Measurements from ENCODE around the gene RAPH1. TPM values are rescaled to one million over a fixed set of nuclear protein-coding genes. Genes with fewer than 3 reads are reported as not detected.

The RAPH1 gene
- total RNA-seq, 1 donor, result 2.8 TPM

DNA sequence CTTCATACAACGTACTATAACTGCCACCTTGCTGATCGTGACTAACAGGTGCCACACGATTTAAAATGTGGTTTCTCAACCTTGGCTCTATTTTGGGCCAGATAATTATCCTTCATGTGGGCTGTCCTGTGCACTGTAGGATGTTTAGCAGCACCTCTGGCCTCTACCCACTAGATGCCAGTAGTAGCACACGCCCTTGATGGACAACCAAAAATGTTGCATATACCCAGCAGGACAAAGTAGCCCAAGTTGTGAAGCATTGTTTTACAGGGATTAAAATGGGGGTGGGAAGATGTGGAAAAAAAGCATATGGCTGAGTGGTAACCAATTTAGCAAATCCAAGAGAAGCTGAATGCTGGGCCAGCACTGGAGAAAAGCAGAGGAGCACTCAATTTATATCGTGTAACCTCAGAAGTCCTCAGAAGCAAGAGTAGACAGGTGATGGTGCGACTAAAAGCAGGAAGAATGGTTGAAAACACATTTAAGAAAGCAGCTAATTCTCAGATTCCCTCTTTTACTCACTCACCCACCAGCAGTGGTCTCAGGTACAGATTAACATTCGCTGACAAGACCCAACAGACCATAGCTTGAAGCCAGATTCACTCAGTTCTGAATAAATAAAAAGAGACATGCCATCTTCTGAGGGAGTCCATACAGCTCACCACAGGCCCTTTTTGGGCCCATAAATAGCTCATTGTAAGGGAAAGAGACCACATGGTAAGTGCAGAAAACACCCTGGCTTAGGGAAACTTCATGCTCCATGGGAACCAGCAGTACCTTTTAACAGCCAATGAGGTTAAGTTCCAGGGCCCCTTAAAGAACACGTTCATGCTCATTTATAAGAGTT is 50.6 kb downstream of the RAPH1 start:
- Histone ChIP-seq H3K4me3 (ENCODE audit: low read length) (no peak overlapping the region), H3K9me3 (ENCODE audit: low read depth, low read length) (no peaks in the 10 kb centered on the region), H3K27me3 (ENCODE audit: insufficient read depth, low read length) (no peaks in the 10 kb centered on the region), H3K4me1 (ENCODE audit: insufficient read depth, low read length) (no peaks in the 10 kb centered on the region)

DNA sequence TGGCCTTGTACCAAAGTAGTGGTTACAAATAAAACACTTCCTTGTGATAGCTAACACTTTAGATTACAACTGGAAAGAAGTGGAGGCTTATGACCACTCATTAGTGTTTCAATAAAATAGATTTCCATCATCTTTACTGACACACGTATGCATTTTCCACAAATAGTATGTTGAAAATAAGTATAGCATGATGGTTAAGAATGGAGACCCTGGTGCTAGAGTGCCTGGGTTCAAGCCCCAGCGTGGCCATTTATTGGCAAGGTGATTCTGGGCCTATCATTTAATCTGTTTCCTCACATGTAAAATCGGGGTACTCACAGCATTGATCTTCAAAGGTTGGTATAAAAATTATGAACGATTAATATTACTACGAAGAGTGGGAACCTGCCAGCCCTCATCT is 54.5 kb downstream of the RAPH1 start:
- no peak overlapping the region for H3K4me3 ChIP-seq (ENCODE audit: low read length)
- H3K9me3 ChIP-seq (ENCODE audit: low read depth, low read length), result no peaks in the 10 kb centered on the region
- no peaks in the 10 kb centered on the region for H3K27me3 ChIP-seq (ENCODE audit: insufficient read depth, low read length)
- H3K4me1 ChIP-seq (ENCODE audit: insufficient read depth, low read length), result no peaks in the 10 kb centered on the region

DNA sequence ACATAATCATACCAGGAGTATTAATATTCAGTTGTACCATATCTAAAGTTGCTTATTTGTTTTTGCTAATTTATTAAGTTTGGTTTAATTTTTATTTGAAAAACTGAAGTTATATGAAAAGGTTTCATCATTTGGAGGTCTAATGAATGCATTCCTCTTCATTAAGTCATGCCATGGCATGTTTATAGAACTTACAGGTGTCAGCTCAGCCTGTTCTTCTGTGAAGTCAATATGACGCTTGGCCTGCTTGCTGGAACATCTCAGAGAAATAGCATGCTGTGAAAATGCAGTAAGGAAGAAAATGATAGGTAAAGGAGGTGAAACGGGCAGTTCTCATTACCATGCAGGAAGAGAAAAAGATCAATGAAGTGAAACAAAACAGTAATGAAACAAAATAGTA is 58.2 kb downstream of the RAPH1 start:
- no peak overlapping the region for H3K4me3 ChIP-seq (ENCODE audit: low read length)
- no peaks in the 10 kb centered on the region for H3K4me1 ChIP-seq (ENCODE audit: insufficient read depth, low read length)
- H3K27me3 ChIP-seq (ENCODE audit: insufficient read depth, low read length), result no peaks in the 10 kb centered on the region
- H3K9me3 ChIP-seq (ENCODE audit: low read depth, low read length), result no peaks in the 10 kb centered on the region

DNA sequence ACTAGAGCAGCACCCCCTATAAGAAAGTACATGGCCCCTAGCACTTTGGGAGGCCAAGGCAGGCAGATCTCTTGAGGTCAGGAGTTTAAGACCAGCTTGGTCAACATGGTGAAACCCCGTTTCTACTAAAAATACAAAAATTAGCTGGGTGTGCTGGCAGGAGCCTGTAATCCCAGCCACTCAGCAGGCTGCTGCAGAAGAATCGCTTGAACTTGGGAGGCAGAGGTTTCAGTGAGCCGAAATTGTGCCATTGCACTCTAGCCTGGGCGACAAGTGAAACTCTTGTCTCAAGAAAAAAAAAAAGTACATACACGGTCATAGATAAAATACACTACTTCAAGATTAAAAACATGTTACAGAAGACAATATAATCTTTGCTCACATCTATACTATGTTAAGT is 63.8 kb downstream of the RAPH1 start:
- Histone ChIP-seq H3K27me3 (ENCODE audit: insufficient read depth, low read length) (no peaks in the 10 kb centered on the region), H3K4me1 (ENCODE audit: insufficient read depth, low read length) (no peaks in the 10 kb centered on the region), H3K9me3 (ENCODE audit: low read depth, low read length) (no peaks in the 10 kb centered on the region), H3K4me3 (ENCODE audit: low read length) (no peak overlapping the region)

DNA sequence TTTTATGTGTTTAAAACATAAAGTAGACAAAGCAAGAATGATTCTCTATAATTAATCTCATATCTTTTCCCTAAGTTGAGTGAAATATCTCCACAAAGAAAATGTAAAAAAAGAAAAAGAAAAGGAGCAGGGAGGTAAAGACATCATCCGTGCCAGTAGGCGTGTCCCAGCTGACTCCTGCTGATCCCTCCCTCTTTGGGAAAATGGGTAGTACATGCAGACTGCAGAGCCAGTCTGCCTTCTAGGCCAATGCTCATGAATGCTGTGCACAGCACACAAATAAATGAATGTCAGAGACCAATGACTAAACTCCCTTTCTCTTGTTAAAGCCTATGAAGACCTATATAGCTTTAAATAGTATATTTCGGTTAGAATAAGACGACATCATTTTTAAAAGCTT is 64.7 kb downstream of the RAPH1 start:
- no peaks in the 10 kb centered on the region for H3K4me1 ChIP-seq (ENCODE audit: insufficient read depth, low read length)
- no peak overlapping the region for H3K4me3 ChIP-seq (ENCODE audit: low read length)

DNA sequence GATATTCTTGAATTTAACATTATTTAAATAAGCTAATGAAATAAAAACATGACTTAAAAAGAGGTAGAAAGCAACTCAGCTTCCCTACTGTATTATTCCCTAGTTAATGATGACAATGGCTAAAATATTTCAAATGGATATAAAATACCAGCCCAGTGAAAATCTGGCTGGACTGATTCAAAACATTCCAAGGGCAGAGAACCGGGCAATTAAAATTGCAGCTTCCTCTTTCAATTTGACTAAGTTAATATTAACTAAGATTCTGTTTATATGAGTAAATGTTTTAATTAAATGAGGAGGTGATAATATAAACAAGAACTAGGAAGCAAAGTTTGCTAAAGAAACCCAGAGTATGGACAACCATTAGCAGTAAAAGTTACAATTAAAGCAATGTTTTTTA is 65.6 kb downstream of the RAPH1 start:
- H3K4me1 ChIP-seq (ENCODE audit: insufficient read depth, low read length), result no peaks in the 10 kb centered on the region
- no peaks in the 10 kb centered on the region for H3K9me3 ChIP-seq (ENCODE audit: low read depth, low read length)
- H3K27me3 ChIP-seq (ENCODE audit: insufficient read depth, low read length), result no peaks in the 10 kb centered on the region
- no peak overlapping the region for H3K4me3 ChIP-seq (ENCODE audit: low read length)

More for the DNA sequence above, 64.7 kb downstream of the RAPH1 start:
- Histone ChIP-seq H3K9me3 (ENCODE audit: low read depth, low read length) (no peaks in the 10 kb centered on the region), H3K27me3 (ENCODE audit: insufficient read depth, low read length) (no peaks in the 10 kb centered on the region)

DNA sequence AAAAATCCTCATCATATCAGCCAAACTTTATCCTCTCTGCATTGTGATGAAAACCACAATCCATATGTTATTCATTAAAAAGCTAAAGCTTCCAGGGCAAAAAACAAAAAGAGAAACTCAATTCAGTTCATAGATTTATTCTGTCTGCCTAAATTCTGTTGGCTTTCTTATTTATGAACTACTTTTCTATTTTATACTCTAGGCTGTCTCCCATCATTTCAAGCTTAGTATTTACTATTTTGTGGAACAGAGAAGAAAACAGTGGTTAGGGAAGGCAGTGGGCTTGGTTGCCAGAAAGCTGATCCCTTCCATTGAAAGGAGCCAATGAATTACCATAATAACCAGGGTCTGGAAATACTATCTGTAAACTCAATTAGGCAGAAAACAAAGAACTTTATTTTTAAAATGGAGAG is 71.8 kb downstream of the RAPH1 start:
- H3K27me3 ChIP-seq (ENCODE audit: insufficient read depth, low read length), result no peaks in the 10 kb centered on the region
- no peaks in the 10 kb centered on the region for H3K4me1 ChIP-seq (ENCODE audit: insufficient read depth, low read length)
- no peak overlapping the region for H3K4me3 ChIP-seq (ENCODE audit: low read length)
- H3K9me3 ChIP-seq (ENCODE audit: low read depth, low read length), result no peaks in the 10 kb centered on the region

DNA sequence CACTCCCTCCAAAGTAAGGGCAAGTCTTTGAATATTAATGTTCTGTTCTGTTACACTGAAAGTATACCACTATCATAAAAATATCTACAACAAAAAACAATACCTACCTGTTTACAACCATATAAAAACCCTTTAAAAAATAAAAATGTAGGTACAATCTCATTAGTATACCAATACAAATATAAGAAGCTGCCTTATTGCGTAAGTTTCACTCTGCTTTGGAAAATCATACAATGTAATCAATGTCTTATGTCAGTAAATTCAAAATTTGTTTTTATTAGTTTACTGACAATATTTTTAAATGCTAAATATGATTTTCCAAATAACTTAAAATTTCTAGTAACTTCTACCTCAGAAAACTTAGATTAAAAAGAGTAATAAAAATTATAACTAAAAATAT is 72.8 kb downstream of the RAPH1 start:
- Histone ChIP-seq H3K27me3 (ENCODE audit: insufficient read depth, low read length) (no peaks in the 10 kb centered on the region), H3K4me3 (ENCODE audit: low read length) (no peak overlapping the region), H3K4me1 (ENCODE audit: insufficient read depth, low read length) (no peaks in the 10 kb centered on the region), H3K9me3 (ENCODE audit: low read depth, low read length) (no peaks in the 10 kb centered on the region)

DNA sequence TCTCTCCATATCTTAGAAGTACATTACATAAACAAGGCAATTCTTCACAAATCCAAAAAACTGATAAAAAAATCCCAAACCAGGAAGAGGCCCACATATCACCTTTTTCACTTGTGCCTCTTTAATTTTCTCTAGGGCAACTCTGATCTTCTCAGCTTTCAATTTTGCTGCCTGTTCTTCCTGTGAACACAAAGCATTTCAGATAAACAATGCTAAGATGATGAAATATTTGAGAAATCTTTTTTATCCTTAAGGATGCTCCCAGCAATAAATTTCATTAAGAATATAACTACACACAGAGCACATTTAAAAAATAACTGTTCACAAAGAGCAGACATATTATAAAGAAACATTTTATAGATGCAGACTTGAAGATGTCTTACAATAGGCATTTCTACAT is 73.4 kb downstream of the RAPH1 start:
- Histone ChIP-seq H3K4me1 (ENCODE audit: insufficient read depth, low read length) (no peaks in the 10 kb centered on the region), H3K9me3 (ENCODE audit: low read depth, low read length) (no peaks in the 10 kb centered on the region), H3K4me3 (ENCODE audit: low read length) (no peak overlapping the region)

DNA sequence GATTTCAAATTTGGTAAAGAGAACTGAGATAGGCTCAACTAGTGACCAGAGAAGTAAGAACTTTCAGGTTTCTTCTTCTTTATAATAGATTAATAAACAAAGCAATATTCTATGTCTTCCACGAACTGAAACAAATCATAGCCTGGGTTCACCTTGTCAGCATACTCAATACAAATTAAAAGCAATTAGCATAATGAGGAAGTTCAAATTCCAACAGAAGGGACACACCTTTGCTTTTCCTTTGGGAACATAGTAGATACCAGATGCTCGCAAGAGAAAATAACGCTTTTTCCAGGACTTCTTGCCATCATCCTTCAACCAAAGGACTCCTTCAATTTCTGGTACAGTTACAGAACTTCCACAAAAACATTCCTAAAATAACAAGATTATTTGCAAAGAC is 79.9 kb downstream of the RAPH1 start:
- no peaks in the 10 kb centered on the region for H3K27me3 ChIP-seq (ENCODE audit: insufficient read depth, low read length)
- H3K9me3 ChIP-seq (ENCODE audit: low read depth, low read length), result no peaks in the 10 kb centered on the region
- H3K4me1 ChIP-seq (ENCODE audit: insufficient read depth, low read length), result no peaks in the 10 kb centered on the region
- H3K4me3 ChIP-seq (ENCODE audit: low read length), result no peak overlapping the region

More for the DNA sequence above, 73.4 kb downstream of the RAPH1 start:
- no peaks in the 10 kb centered on the region for H3K27me3 ChIP-seq (ENCODE audit: insufficient read depth, low read length)

DNA sequence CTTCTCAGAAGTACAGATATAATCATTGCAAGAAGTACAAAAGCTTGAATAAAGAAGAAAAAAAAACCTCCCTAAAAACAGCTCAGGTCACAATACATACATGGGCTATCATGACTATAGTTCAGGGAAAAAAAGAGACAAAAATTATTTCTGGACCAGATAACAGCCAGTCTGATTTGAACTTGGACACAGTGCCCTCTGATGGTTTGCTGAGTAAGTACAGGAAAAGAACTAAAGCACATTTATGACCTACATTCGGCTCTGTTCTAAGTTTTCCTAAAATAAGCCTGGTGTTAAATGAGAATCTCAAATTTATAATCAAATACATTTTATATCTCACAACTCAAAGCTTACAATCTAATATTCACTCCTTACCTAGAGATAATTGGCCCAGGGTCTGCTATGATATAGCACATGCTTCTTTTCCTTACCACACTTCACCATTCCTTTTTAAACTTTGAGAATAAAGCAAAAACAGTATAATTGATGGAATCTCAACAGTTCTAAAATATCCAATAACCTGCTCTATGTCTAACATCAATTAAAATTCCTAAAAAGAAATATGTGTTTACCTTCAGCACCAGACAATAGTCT is 81.1 kb downstream of the RAPH1 start:
- no peaks in the 10 kb centered on the region for H3K27me3 ChIP-seq (ENCODE audit: insufficient read depth, low read length)
- H3K4me1 ChIP-seq (ENCODE audit: insufficient read depth, low read length), result no peaks in the 10 kb centered on the region
- H3K4me3 ChIP-seq (ENCODE audit: low read length), result no peak overlapping the region
- H3K9me3 ChIP-seq (ENCODE audit: low read depth, low read length), result no peaks in the 10 kb centered on the region

DNA sequence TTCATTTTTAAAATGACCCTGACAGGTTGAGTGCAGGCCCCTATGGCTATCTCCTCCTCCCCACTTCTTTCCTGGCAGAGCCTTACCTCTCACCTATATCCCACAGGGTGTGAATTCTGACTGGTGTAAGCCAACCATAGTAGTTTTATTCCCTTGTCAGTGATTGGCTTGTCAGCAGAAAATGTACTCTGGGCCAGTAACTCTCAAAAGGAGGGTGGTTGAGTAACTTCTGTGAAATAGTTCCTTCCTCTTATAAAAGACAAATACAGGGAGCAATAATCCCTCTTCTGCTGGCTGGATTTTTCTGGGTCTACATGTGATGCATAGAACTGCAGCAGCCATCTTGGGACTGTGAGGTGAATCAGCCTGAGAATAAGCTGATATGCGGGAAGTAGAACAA is 83.4 kb downstream of the RAPH1 start:
- no peak overlapping the region for H3K4me3 ChIP-seq (ENCODE audit: low read length)
- H3K9me3 ChIP-seq (ENCODE audit: low read depth, low read length), result no peaks in the 10 kb centered on the region
- H3K27me3 ChIP-seq (ENCODE audit: insufficient read depth, low read length), result no peaks in the 10 kb centered on the region
- no peaks in the 10 kb centered on the region for H3K4me1 ChIP-seq (ENCODE audit: insufficient read depth, low read length)

DNA sequence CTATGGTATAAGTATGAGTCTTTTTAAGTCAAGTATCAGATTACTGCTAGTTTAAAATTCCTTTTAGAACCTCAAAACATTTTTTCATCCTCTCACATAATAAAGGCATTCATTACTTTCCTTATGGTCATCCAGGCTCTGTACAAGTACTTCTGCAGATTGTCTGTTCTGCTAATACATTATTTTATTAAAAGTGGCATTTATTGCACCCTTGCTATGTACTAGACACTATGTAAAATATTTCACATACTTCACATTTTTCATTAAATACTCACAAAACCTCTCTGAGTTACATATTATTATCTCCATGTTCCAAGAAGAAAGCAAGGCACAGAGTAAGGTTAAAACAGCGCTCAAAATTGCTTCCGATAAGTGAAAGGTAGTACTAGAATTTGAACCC is 84.1 kb downstream of the RAPH1 start:
- Histone ChIP-seq H3K4me1 (ENCODE audit: insufficient read depth, low read length) (no peaks in the 10 kb centered on the region), H3K27me3 (ENCODE audit: insufficient read depth, low read length) (no peaks in the 10 kb centered on the region), H3K4me3 (ENCODE audit: low read length) (no peak overlapping the region)

DNA sequence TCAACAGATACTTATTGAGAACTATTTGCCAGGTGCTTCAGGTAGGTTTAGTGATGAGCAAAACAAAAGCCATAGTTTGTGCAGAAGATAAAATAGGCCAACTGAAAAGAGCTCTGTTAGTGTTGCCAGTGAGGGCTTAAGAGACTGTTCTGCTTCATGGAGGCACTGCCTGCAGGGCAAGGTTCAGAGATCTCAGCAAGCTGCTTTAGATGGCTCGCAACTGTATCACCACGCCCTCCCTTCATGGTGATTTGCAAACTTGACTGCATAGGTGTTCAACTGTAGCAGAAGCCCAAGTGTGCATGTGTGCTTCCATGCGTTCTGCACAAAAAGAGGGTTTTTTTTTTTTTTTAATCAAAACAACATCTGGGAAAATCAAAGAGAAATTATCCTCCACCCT is 84.5 kb downstream of the RAPH1 start:
- Histone ChIP-seq H3K9me3 (ENCODE audit: low read depth, low read length) (no peaks in the 10 kb centered on the region), H3K27me3 (ENCODE audit: insufficient read depth, low read length) (no peaks in the 10 kb centered on the region), H3K4me1 (ENCODE audit: insufficient read depth, low read length) (no peaks in the 10 kb centered on the region), H3K4me3 (ENCODE audit: low read length) (no peak overlapping the region)

More for the DNA sequence above, 84.1 kb downstream of the RAPH1 start:
- H3K9me3 ChIP-seq (ENCODE audit: low read depth, low read length), result no peaks in the 10 kb centered on the region

DNA sequence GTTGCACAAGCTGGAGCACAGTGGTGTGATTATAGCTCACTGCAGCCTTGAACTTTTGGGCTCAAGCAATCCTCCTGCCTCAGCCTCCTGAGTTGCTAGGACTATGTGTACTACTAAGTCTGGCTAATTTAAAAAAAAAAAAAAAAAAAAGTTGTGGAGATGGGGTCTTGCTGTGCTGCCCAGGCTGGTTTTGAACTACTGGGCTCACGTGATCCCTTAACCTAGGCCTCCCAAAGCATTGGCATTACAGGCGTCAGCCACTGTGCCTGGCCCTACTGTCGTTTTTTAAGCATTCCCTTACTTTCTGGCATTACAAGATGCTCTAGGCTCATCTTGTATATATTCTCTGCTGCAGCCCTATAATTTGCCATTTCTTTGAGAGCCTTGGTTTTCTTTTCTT is 88.3 kb downstream of the RAPH1 start:
- no peaks in the 10 kb centered on the region for H3K27me3 ChIP-seq (ENCODE audit: insufficient read depth, low read length)
- no peaks in the 10 kb centered on the region for H3K9me3 ChIP-seq (ENCODE audit: low read depth, low read length)
- H3K4me1 ChIP-seq (ENCODE audit: insufficient read depth, low read length), result no peaks in the 10 kb centered on the region
- H3K4me3 ChIP-seq (ENCODE audit: low read length), result no peak overlapping the region

DNA sequence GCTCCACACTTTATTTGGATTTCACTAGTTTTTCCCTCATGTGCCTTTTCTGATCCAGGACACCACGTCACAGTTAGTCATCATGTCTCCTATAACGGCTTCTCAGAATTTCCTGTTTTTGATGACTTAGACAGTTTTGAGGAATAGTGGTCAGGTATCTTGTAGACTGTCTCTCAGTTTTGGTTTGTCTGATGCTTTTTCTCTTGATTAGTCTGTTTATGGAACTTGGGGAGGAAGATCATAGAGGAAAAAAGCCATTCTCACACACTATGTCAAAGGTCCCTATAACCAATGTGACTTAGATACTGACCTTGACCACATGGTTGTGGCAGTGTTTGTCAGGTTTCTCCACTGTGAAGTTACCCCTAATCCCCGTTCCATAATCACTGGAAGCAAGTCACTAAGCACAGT is 89.0 kb downstream of the RAPH1 start:
- Histone ChIP-seq H3K4me1 (ENCODE audit: insufficient read depth, low read length) (no peaks in the 10 kb centered on the region), H3K4me3 (ENCODE audit: low read length) (no peak overlapping the region), H3K27me3 (ENCODE audit: insufficient read depth, low read length) (no peaks in the 10 kb centered on the region), H3K9me3 (ENCODE audit: low read depth, low read length) (no peaks in the 10 kb centered on the region)
